AG09309 (cell line): ENCODE data around the gene EML2.

Experiments used
- DNase-seq: peaks from one replicate; pipeline ENCODE4 v3.0.0-alpha.2; 2010; ENCODE audit warnings: low read depth
- H3K4me3 ChIP-seq: 2 replicates; pipeline ENCODE4 v1.5.1; 2011; ENCODE audit warnings: mild to moderate bottlenecking, low read depth, low read length, moderate library complexity; ENCODE audit not compliant: control insufficient read depth
- CTCF ChIP-seq: IDR thresholded peaks from 2 replicates; pipeline ENCODE4 v1.5.1; 2011; ENCODE audit warnings: mild to moderate bottlenecking, low read depth, low read length, inconsistent platforms; ENCODE audit not compliant: insufficient read depth, control insufficient read depth; ENCODE audit errors: missing control alignments

EML2 gene

DNA sequence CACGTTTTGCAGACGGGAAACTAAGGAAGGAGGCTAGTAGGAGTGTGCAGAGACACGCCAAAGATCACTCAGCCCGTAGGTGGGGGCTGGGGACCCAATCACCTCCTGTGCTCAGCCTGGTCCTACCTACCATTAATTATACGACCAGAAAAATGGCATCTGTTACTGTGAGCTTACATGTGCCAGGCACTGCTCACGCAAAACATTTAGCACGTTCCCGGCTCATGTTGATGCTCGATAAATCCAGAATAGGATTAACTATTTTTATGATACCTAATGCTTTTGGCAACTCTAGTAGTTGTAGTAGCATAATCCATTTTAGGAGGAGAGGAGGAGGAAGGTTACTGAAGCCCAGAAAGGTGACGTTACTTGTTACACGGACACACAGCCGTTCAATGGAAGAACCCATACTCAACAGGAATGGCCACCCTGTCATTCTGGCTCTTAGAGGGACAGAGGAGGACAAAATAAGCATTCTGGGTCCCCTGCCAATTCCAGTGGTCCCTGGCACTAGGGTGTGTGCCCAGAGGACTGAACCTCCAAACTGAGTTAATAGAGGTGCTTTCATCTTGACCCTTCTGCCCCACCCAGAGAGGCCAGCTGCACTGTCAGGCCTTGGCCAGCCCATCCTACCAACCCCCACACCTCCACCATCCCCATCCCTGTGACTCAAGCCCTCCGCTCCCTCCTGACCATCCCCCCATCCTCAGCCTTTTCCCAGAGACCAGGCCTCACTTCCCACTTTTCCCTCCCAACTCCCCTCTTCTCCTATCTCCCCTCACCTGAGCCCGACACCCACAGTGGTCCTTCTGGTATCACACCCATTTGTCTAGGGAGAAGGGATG, 5.0 kb upstream of the EML2 start:
- no peak for DNase-seq
- no peak for TF ChIP-seq CTCF
- no peak overlapping the region for H3K4me3 ChIP-seq

- TF ChIP-seq CTCF: peak; percentile 99
- H3K4me3 ChIP-seq: no peak overlapping the region
- DNase-seq: no peak
These were observed 4.1 kb upstream of the EML2 start for GRCh38 chr19:45643024-45643926.

GRCh38 chr19:45641274-45642105, 2.3 kb upstream of the EML2 start:
- H3K4me3 ChIP-seq: peak overlapping the region; percentile 32
- no peak for TF ChIP-seq CTCF
- no peak for DNase-seq

DNA sequence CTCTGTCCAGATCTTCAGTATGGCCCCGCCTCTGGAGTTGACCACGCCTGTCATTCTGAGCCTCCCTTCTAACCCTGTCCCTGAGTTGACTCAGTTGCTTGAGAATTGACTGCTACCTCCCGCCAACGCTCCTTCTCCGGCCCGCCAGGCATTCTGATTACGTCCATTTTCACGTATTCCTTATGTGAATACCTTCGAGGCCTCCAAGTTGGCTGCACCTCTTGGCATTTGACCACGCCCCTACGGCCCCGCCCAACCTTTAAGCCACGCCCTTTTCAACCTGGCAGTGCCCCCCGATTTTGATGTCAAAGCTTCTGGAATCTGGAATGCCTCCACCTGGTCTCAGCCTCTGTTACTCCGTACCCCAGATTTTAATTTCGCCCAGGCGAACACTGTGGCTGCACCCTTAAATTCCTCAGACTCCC, 1.7 kb upstream of the EML2 start:
- no peak overlapping the region for H3K4me3 ChIP-seq
- DNase-seq: no peak
- TF ChIP-seq CTCF: no peak

DNA sequence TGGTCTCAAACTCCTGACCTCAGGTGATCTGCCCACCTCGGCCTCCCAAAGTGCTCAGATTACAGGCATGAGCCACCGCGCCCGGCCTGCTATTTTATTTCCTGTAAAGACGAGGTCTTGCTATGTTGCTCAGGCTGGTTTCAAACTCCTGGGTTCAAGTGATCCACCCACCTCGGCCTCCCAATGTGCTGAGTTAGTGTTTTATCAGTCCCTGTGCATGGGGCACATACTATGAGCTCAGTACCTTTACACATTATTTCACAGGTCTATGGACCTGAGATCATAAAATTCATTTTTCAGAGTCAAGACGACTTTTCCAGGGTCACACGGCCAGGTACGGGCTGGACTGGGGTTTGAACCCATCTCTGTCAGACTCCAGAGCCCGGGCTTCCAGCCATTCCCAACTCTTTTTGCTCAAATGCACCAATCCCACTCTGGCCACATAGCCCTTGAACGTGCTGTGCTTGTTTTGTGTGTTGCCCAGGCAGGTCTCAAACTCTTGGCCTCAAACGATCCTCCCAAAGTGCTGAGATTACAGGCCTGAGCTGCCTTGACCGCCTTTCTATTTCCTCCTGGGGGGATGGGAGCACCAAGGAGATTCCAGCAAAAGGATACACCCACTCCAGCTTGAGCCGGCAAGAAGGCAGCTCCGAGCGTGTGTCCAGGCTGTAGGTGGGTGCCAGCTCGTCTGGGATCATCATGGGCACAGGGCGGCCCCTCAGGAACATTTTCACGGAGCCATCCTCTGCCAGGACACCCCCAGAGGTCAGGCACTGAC, 1.1 kb downstream of the EML2 start:
- TF ChIP-seq CTCF: no peak
- DNase-seq: no peak

GRCh38 chr19:45636902-45637301, 2.3 kb downstream of the EML2 start:
- TF ChIP-seq CTCF: no peak
- no peak for DNase-seq
- no peak overlapping the region for H3K4me3 ChIP-seq

More for the DNA sequence above, 1.1 kb downstream of the EML2 start:
- H3K4me3 ChIP-seq: peak overlapping the region; percentile 96
